Superior temporal gyrus (tissue), 1 donor: ENCODE data around the gene XYLB.

ENCODE experiments used
- DNase-seq: peaks from one replicate; pipeline ENCODE4 v3.0.0-alpha.2; 2016; ENCODE audit errors: extremely low spot score

Gene XYLB

DNA sequence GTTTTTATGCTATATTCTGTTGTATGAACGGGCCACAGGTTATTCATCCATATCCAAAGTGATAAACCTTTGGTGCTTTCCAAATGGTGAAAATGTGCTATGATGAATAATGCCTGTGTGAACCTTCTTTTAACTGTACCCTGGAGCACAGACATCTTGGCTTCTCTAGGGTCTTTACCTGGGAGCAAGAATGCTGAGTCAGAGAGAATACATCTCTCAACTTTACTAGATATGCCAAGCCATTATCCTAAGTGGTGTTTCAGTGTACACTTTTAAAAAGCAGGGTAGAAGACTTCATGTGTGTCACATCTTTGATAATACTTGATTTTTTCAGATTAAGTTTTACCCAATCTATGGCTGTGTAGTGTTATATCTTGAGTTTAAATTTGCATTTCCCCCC is 23.5 kb upstream of the XYLB start:
- no peak for DNase-seq

GRCh38 chr3:38325256-38325655 is 21.3 kb upstream of the XYLB start:
- DNase-seq: no peak

- no peak for DNase-seq
These were observed 19.1 kb upstream of the XYLB start for GRCh38 chr3:38327335-38328009.

DNA sequence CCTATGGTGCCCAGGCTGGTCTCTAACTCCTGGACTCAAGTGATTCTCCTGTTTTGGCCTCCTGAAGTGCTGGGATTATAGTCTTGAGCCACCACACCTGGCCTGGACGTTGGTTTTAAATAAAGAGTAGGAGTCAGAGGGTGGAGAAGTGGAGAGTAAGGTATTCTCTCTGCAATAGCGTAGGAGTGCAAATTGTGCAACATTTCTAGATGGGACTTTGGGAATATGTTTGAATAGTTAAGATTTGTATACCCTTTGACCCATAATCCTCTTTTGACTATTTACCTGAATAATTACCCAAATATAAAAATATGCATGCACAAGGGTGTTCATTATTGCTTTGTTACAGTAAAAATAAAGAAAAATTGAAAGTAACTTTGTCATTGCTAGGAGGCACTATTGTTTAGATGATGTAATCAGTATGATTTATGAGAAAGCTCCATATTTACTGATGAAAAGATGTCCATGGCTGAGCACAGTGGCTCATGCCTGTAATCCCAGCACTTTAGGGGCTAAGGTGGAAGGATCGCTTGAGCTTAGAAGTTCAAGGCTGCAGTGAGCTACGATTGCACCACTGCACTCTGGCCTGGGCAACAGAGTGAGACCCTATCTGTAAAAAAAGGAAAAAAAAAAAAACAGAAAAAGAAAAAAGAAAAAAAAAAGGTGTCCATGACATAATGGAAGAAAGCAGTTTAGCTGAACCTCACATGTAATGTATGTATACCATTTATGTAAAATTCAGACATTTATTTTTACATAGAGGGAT is 15.1 kb upstream of the XYLB start:
- no peak for DNase-seq

DNA sequence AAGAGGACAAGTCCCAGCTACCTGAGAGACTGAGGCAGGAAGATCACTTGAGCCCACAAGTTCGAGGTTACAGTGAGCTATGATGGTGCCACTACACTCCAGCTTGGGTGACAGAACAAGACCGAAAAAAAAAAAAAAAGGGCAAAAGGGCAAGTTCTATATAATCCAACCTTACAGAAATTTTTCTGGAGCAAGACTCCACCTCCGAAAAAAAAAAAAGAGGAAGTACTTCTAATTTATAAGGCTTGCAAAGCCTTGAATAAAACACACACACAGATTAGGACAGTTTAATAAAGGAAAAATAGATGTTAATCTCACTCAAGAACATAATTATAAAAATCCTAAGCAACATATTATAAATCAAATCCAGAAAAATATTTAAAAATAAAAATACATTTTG is 14.4 kb upstream of the XYLB start:
- no peak for DNase-seq

GRCh38 chr3:38334142-38335055 is 12.2 kb upstream of the XYLB start:
- DNase-seq: peak; percentile 12

- no peak for DNase-seq
These were observed 11.3 kb upstream of the XYLB start for GRCh38 chr3:38335263-38335662.

DNA sequence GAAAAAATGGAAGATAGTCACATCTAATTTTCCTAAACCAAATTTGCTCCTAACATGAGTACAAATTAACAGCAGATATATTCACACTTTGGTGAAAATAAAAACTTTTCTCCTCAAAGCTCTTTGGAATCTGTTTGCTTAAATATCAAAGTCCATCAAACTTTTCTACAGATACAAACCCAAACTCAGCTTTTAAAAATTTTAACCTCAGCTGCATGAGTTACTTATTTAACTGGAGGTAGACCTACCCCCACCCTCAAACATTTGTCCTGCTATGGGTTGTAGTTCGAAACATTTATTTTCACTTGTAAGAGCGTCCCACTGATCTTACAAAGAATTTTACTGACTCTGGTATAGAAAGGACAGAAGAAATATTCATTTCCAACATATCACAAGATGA is 8.9 kb upstream of the XYLB start:
- no peak for DNase-seq

DNA sequence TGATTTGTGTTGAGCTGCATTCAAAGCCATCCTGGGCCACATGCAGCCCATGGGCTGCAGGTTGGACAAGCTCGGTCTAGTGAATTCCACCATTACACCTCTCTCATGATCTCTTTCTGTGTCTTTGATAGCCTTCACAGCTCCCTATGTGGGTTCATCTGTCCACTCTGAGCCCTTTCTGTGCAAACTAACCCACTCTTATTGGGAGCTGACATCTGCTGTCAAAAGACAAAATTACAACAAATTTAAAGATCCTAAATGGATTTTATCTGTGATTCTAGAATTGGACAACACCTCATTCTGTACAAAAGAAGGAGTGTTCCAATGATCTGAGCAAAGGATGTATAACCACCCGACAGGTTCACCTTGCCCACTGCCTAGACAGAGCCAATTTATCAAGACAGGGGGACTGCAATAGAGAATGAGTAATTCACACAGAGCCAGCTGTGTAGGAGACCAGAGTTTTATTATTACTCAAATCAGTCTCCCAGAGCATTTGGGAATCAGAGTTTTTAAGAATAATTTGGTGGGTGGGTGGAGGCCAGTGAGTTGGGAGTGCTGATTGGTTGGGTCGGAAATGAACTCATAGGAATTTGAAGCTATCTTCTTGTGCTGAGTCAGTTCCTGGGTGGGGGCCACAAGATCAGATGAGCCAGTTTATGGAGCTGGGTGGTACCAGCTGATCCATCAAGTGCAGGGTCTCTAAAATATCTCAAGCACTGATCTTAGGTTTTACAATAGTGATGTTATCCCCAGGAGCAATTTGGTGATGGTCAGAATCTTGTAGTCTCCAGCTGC is 2.6 kb upstream of the XYLB start:
- DNase-seq: peak; percentile 24

DNA sequence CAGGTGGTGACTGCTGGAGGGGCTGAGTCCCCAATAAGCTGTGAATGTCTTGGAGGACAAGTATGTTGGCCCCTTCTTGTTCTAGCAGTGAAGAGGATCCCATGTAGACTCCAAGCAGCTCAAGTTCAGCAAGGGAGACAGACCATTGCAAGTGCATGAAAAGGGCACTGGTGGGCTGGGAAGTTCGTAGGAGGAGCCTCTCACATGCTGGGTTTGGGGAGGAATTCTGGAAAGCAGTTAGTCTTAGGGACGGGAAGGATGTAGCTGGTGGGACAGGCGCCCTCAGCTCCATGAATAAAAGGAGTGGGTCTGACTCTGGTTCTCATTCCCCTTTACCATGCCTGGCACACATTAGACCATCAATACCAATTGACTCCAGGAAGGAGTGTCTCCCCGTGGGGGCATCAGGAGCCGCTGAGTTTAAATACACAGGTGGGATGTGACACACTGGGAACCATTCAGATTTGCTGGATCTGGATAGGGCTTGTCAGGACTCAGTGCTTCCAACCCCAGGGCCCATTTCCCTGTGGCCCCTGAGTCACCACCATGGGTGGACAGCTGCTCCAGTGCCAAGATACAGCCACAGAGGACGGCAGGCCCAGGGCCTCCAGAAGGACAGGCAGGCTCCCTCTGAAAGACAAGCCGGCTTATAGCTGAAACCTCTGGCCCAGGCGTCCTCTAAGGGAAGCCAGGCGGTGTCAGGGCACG is 552 bp upstream of the XYLB start:
- DNase-seq: no peak

GRCh38 chr3:38347421-38348200 is 1.0 kb downstream of the XYLB start:
- no peak for DNase-seq

GRCh38 chr3:38348903-38349302 is 2.3 kb downstream of the XYLB start:
- DNase-seq: no peak

DNA sequence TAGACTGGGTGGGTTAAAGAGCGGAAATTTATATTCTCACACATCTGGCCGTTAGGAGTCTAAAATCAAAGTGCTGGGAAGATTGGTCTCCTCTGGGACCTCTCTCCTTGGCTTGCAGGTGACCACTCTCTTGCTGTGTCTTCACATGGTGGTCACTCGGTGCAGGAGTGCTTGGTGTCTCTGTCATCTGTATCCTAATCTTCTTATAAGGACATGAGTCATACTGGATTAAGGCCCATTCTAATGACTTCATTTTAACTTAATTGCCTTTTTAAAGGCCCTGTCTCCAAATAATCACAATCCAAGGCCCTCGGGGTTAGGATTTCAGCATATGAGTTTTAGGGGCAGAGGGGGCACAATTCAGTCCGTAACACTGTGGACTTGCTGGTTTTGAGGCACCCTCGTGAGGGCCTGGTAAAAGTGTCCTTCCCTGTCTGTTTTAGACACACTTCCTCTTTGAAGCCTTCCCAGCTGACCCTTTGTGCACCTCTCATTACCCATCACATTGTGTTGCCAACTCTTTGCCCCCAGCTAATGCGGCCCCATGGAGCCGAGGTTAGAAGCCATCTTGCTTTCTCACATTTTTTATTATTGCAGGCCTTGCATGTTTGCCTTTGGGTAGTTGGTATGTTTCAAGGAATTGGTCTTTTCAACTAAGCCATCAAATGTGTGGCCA is 3.2 kb downstream of the XYLB start:
- DNase-seq: no peak

DNA sequence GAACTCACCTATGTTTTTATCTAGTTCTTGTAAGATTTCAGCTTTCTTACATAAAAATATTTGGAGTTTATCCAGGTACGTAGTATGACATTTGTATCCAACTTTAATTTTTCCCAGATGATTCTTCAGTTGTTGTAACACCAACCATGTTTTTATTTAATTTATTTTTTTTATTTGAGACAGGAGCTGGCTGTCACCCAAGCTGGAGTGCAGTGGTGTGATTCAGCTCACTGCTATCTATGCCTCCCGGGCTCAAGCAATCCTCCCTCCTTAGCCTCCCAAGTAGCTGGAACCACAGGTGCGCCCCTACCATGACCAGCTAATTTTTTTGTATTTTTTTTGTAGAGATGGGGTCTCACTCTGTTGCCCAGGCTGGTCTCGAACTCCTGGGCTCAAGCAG is 6.6 kb downstream of the XYLB start:
- no peak for DNase-seq

DNA sequence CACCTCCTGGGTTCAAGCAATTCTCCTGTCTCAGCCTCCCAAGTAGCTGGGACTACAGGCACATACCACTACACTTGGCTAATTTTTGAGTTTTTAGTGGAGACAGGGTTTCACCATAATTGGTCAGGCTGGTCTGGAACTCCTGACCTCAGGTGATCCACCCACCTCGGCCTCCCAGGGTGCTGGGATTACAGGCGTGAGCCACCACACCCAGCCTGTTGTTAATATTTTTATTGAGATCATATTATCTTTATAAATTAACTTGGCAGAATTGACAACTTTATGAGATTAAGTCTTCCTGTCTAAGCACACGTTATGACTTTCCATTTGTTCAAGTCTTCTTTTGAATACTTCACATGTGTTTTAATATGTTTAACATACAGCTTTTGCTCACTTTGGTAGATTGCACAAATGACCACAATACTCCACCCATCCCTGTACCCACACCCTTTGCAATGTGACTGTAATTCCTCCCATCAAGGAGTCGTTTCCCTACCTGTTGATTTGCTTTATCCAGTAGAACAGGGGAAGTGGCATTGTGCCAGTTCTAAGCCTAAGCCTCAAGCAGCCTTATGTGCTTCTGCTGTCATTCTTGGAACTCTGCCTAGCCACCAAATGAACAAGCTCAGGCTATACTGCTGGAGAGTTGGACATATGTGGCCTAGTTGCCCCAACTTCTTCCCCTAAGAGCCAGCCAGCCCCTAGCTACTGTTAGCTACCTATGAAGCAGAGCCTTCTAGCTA is 8.2 kb downstream of the XYLB start:
- no peak for DNase-seq

DNA sequence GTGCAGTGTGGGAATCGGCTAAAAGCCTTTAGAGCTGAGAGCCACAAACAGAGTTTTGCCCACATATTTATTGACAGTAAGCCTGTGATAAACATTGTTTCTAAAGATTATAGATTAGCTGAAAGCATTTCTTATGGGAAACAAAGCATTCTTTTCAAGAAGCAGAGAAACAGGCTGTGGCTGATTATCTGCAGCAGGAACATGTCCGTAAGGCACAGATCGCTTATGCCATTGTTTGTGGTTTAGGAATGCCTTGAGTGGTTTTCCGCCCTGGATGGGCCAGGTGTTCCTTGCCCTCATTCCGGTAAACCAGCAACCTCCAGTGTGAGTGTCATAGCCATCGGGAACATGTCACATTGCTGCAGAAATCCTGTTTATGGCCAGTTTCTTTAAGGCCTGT is 12.5 kb downstream of the XYLB start:
- no peak for DNase-seq

DNA sequence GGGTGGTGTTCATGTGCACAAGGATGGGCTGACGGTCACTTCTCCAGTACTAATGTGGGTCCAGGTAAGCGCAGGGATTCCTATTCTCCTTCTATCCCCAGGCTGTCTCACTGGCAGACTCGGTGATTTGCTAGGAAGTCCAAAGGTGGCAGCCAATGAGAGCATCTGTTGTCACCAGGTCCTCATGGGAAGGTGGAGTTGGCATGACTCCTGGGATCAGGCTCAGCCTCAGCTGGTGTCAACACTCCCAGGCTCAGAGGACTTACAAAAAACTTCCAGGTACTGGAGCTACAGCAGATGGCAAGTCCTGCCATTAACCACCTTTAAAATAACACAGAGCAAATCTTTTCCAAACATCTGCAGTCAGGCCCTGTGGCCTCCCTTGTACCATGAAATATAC is 13.8 kb downstream of the XYLB start:
- no peak for DNase-seq

- no peak for DNase-seq
These were observed 14.9 kb downstream of the XYLB start for GRCh38 chr3:38361496-38361895.

DNA sequence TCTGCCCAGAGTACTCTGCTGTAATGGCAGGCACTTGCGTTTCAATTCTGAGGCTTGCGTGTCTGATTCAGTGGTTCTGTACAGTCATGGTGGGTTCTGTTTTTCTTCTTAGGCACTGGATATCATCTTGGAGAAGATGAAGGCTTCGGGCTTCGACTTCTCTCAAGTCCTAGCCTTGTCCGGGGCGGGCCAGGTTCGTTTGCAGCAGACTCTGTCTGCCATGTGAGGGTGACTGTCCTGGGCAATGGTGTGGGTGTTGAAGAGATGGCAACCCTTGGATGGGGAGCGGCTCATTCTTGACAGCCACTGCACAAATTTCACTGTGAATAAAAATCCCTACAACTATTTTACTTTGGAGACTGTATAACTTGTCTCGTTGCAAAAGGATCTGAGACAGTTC is 16.2 kb downstream of the XYLB start:
- no peak for DNase-seq
